K562 (cell line): ENCODE results near the gene TMEM209. TPM values are rescaled to one million over a fixed set of nuclear protein-coding genes. Genes with fewer than 3 reads are reported as not detected.

Source experiments
- BRF2 ChIP-seq: IDR thresholded peaks from 3 replicates; pipeline ENCODE4 v1.6.1; 2011; ENCODE audit warnings: borderline replicate concordance, mild to moderate bottlenecking; ENCODE audit not compliant: insufficient read length, insufficient read depth
- CBX8 ChIP-seq: fragments of 200-600 bp; sonication (generic); IDR thresholded peaks from 2 replicates; pipeline ENCODE4 v1.6.1; 2012; ENCODE audit warnings: borderline replicate concordance, mixed run types, low read depth, mild to moderate bottlenecking, moderate library complexity, mixed read lengths, low read length, control low read depth, inconsistent platforms; ENCODE audit not compliant: poor library complexity, severe bottlenecking; ENCODE audit errors: extremely low read depth
- CHCHD3 ChIP-seq: fragments of 250-450 bp; sonication (Bioruptor Pico); IDR thresholded peaks from 2 replicates; pipeline ENCODE4 v2.1.2; 2022; ENCODE audit warnings: mild to moderate bottlenecking
- CLOCK ChIP-seq: fragments of 250-450 bp; sonication (Bioruptor Pico); IDR thresholded peaks from 2 replicates; pipeline ENCODE4 v1.4.0; 2020; ENCODE audit warnings: mild to moderate bottlenecking, moderate library complexity, borderline replicate concordance
- DEAF1 ChIP-seq: fragments of 450-650 bp; formaldehyde crosslinking; IDR thresholded peaks from 2 replicates; pipeline ENCODE4 v1.4.0; 2020; ENCODE audit warnings: mild to moderate bottlenecking, moderate library complexity
- EP300 ChIP-seq: IDR thresholded peaks from 2 replicates; pipeline ENCODE4 v1.6.1; 2012; ENCODE audit warnings: low read length, improper control_type of control experiment
- HIVEP1 ChIP-seq: fragments of 250-450 bp; sonication (Bioruptor Pico); IDR thresholded peaks from 2 replicates; pipeline ENCODE4 v1.4.0; 2020; ENCODE audit warnings: mild to moderate bottlenecking
- NBN ChIP-seq: fragments of 450-650 bp; IDR thresholded peaks from 2 replicates; pipeline ENCODE4 v1.6.1; 2016; ENCODE audit warnings: low read depth, mild to moderate bottlenecking
- NR2C1 ChIP-seq, 2 experiments: fragments of 450-650 bp; IDR thresholded peaks; 2 replicates each; pipeline ENCODE4 v1.6.1; 2017; ENCODE audit warnings: mild to moderate bottlenecking in 2 of 2, antibody characterized with exemption in 1 of 2, inconsistent platforms in 1 of 2, missing compliant biosample characterization in 1 of 2, missing genetic modification characterization in 1 of 2
- POLR2H ChIP-seq: IDR thresholded peaks from 2 replicates; pipeline ENCODE4 v1.6.1; 2016; ENCODE audit warnings: missing genetic modification characterization, low read depth, mild to moderate bottlenecking, control low read depth, missing compliant biosample characterization, moderate library complexity
- RBM17 ChIP-seq: fragments of 200-400 bp; formaldehyde crosslinking; IDR thresholded peaks from 2 replicates; pipeline ENCODE4 v1.6.1; 2017; ENCODE audit warnings: low read depth, mild to moderate bottlenecking, low read length, borderline replicate concordance
- RNF2 ChIP-seq: sonication (generic); IDR thresholded peaks from 2 replicates; pipeline ENCODE4 v1.6.1; 2016
- SMAD1 ChIP-seq: fragments of 150-350 bp; IDR thresholded peaks from 2 replicates; pipeline ENCODE4 v1.6.1; 2014; ENCODE audit warnings: low read length, low read depth; ENCODE audit not compliant: partially characterized antibody
- SOX6 ChIP-seq: fragments of 450-650 bp; IDR thresholded peaks from 2 replicates; pipeline ENCODE4 v1.6.1; 2014; ENCODE audit warnings: mild to moderate bottlenecking
- TBL1XR1 ChIP-seq, 2 experiments: IDR thresholded peaks; 2 replicates each; pipeline ENCODE4 v1.6.1; 2012; ENCODE audit warnings: improper control_type of control experiment in 2 of 2, low read length in 2 of 2, mild to moderate bottlenecking in 1 of 2
- TCF15 ChIP-seq: fragments of 250-450 bp; sonication (Bioruptor Pico); IDR thresholded peaks from 2 replicates; pipeline ENCODE4 v1.8.0; 2022; ENCODE audit warnings: moderate library complexity, mild to moderate bottlenecking, inconsistent platforms
- YY1 ChIP-seq, 3 experiments: IDR thresholded peaks; 2 replicates each; pipeline ENCODE4 v1.6.1; 2011; ENCODE audit warnings: low read length in 2 of 3, mild to moderate bottlenecking in 2 of 3, moderate library complexity in 2 of 3, borderline replicate concordance in 1 of 3, control low read depth in 1 of 3, low read depth in 1 of 3; ENCODE audit not compliant: insufficient read depth in 3 of 3, insufficient replicate concordance in 2 of 3, control insufficient read depth in 1 of 3, insufficient read length in 1 of 3; ENCODE audit errors: extremely low read depth in 1 of 3
- ZNF239 ChIP-seq: fragments of 250-450 bp; sonication (Bioruptor Pico); IDR thresholded peaks from 2 replicates; pipeline ENCODE4 v1.4.0; 2020; ENCODE audit warnings: mild to moderate bottlenecking
- ZNF24 ChIP-seq: fragments of 450-650 bp; IDR thresholded peaks from 2 replicates; pipeline ENCODE4 v1.6.1; 2016
- ZNF316 ChIP-seq: fragments of 450-650 bp; IDR thresholded peaks from 2 replicates; pipeline ENCODE4 v1.6.1; 2016
- ZNF699 ChIP-seq: fragments of 250-450 bp; sonication (Bioruptor Pico); IDR thresholded peaks from 2 replicates; pipeline ENCODE4 v1.8.0; 2021; ENCODE audit warnings: mild to moderate bottlenecking, moderate library complexity; ENCODE audit not compliant: insufficient replicate concordance
- polyA plus RNA-seq, 8 experiments: library from polyadenylated mRNA; depleted of rRNA in 4 of 8; stranded (reverse) in 5 of 8; unstranded in 3 of 8; fragments of >200 nt; fragmentation: Nextera tagmentation in 2 of 8; fragmentation: Illumina TruSeq in 1 of 8; extraction: Ambion mirVana in 2 of 8; extraction: Trizol in 1 of 8; gene quantifications; 2 replicates each; pipeline versions ENCODE4 v1.2.1 to v1.2.3, GENCODE V29; 2011 to 2014; ENCODE audit warnings: inconsistent platforms in 1 of 8, missing spikeins in 1 of 8
- total RNA-seq, 7 experiments: library from RNA; depleted of rRNA in 6 of 7; stranded (reverse); fragments of >200 nt in 6 of 7; fragmentation: Illumina TruSeq in 2 of 7; extraction: Trizol in 2 of 7; gene quantifications; 2 replicates each; pipeline versions ENCODE4 v1.2.1 to v1.2.3, GENCODE V29; 2011 to 2021; ENCODE audit warnings: low replicate concordance in 1 of 7

TMEM209 gene
- total and polyA plus RNA-seq, 9 of the 15 experiments (the other 6 are each of a cell fraction or from before 2014, with no cell fraction given), result 36.8 to 116 (median 76.6) TPM

- TF ChIP-seq POLR2H (tag), result peak; percentile 96
- TF ChIP-seq CLOCK (CRISPR knock-in tag), result no peak
- no peak for TF ChIP-seq HIVEP1 (CRISPR knock-in tag)
- no peak for TF ChIP-seq BRF2
- TF ChIP-seq EP300, result peak; percentile 67
- TF ChIP-seq CHCHD3 (CRISPR knock-in tag), result peak; percentile 95; the same call in 1 of the 2 replicates
- peak; percentile 95 for TF ChIP-seq ZNF316
- no peak for TF ChIP-seq RBM17
- peak; percentile 68 for TF ChIP-seq SOX6
- peak; percentile 61 for TF ChIP-seq NBN
- peak in 1 of 2 experiments; percentile 32; a peak in 2 of 4 replicates for TF ChIP-seq TBL1XR1 (IDR thresholded peaks at IDR 0.05; ENCODE audit: low read length in 2 of 2)
- TF ChIP-seq TCF15 (CRISPR knock-in tag), result no peak
- no peak for TF ChIP-seq ZNF699 (CRISPR knock-in tag)
- no peak for TF ChIP-seq CBX8
- peak; percentile 31 for TF ChIP-seq RNF2
- TF ChIP-seq SMAD1, result peak; percentile 84
- no peak; the same call in 1 of the 2 replicates for TF ChIP-seq ZNF24
- no peak for TF ChIP-seq ZNF239 (CRISPR knock-in tag)
- TF ChIP-seq YY1 (IDR thresholded peaks at IDR 0.05; ENCODE audit: borderline replicate concordance in 1 of 3, control insufficient read depth in 1 of 3, extremely low read depth in 1 of 3, insufficient read depth in 3 of 3, insufficient read length in 1 of 3, insufficient replicate concordance in 2 of 3, low read depth in 1 of 3, low read length in 2 of 3), result peak; percentile 48 to 98 (median 96)
- no peak; the same call in 1 of the 2 replicates for TF ChIP-seq DEAF1 (CRISPR knock-in tag)
- TF ChIP-seq NR2C1 (IDR thresholded peaks at IDR 0.05), result peak; percentile 97
- TF ChIP-seq NR2C1 (tag; IDR thresholded peaks at IDR 0.05), result peak; percentile 98
Observed at GRCh38 chr7:130205084-130205947, at the start of gene TMEM209 (continued).
